NCI-H1105 (cell line): ENCODE measurements around the gene PMS1.
"Not testable (repeated sequence)": the region's sequence is repeated elsewhere in the genome, so short reads cannot be mapped to it uniquely, and the experiment has no call there.

Source experiments
- DNase-seq: peaks from one replicate; lab custom pipeline; 2025; lab: John Stamatoyannopoulos, UW

Gene PMS1

GRCh38 chr2:189783927-189784867 lies at the start of gene PMS1, which contains the start of gene ORMDL1:
PMS1 (plus strand) TSS chr2:189784450; CDS start chr2:189791810, 7,360 bp downstream.
ORMDL1 (minus strand) TSS chr2:189784339; CDS start chr2:189782595, 1,744 bp downstream.
- peak; percentile 90 for DNase-seq

- no peak for DNase-seq
These were observed 33.1 kb upstream of the PMS1 start for GRCh38 chr2:189751080-189751658.

GRCh38 chr2:189756311-189756952 lies 27.8 kb upstream of the PMS1 start:
- DNase-seq = no peak

GRCh38 chr2:189760154-189760553 lies 24.1 kb upstream of the PMS1 start:
- not testable (repeated sequence) for DNase-seq

GRCh38 chr2:189762229-189762550 lies 22.1 kb upstream of the PMS1 start:
- no peak for DNase-seq

GRCh38 chr2:189762551-189763298 lies 21.5 kb upstream of the PMS1 start, which contains the start of gene OSGEPL1:
OSGEPL1 (minus strand) TSS chr2:189762792; CDS start chr2:189761640, 1,152 bp downstream.
- peak; percentile 90 for DNase-seq

GRCh38 chr2:189763908-189764661 lies 20.2 kb upstream of the PMS1 start:
- no peak for DNase-seq

- no peak for DNase-seq
These were observed 13.5 kb upstream of the PMS1 start for GRCh38 chr2:189770590-189771322.

GRCh38 chr2:189772212-189772611 lies 12.0 kb upstream of the PMS1 start:
- DNase-seq = no peak

- no peak for DNase-seq
These were observed 2.0 kb upstream of the PMS1 start for GRCh38 chr2:189782221-189782671.

- no peak for DNase-seq
These were observed 761 bp upstream of the PMS1 start for GRCh38 chr2:189783451-189783926.

GRCh38 chr2:189791338-189792042 lies 7.2 kb downstream of the PMS1 start:
- no peak for DNase-seq

- no peak for DNase-seq
These were observed 10.1 kb downstream of the PMS1 start for GRCh38 chr2:189794310-189794709.

GRCh38 chr2:189797902-189798301 lies 13.7 kb downstream of the PMS1 start:
- DNase-seq = no peak

GRCh38 chr2:189798312-189799029 lies 14.2 kb downstream of the PMS1 start:
- DNase-seq = no peak

- DNase-seq = no peak
These were observed 14.7 kb downstream of the PMS1 start for GRCh38 chr2:189799030-189799331.

GRCh38 chr2:189799531-189799930 lies 15.3 kb downstream of the PMS1 start:
- DNase-seq = no peak

- no peak for DNase-seq
These were observed 18.2 kb downstream of the PMS1 start for GRCh38 chr2:189802396-189802912.

- DNase-seq = no peak
These were observed 19.2 kb downstream of the PMS1 start for GRCh38 chr2:189803431-189803830.
